DND-41 (cell line): ENCODE measurements around the gene BCL3.

Experiments used
- ATAC-seq: fragments of 200-7000 bp; cut with Tn5 transposase; 3 replicates; pipeline ENCODE4 v1.9.1; 2021; ENCODE audit warnings: low read depth; ENCODE audit not compliant: insufficient read depth
- DNase-seq: peaks from one replicate; pipeline ENCODE4 v3.0.0-alpha.2; 2020
- H2AFZ ChIP-seq: 2 replicates; pipeline ENCODE4 v1.6.0; 2012; ENCODE audit warnings: low read depth, low read length
- H3K27ac ChIP-seq: 2 replicates; pipeline ENCODE4 v1.5.1; 2012; ENCODE audit warnings: low read length, inconsistent platforms
- H3K27me3 ChIP-seq: fragments of 200-600 bp; sonication (generic); 2 replicates; pipeline ENCODE4 v1.6.0; 2012; ENCODE audit warnings: low read length, mild to moderate bottlenecking, inconsistent platforms; ENCODE audit not compliant: insufficient read depth, poor library complexity
- H3K36me3 ChIP-seq: 2 replicates; pipeline ENCODE4 v1.5.1; 2012; ENCODE audit warnings: low read length, inconsistent platforms; ENCODE audit not compliant: insufficient read depth
- H3K4me1 ChIP-seq: 2 replicates; pipeline ENCODE4 v1.5.1; 2012; ENCODE audit warnings: mild to moderate bottlenecking, low read length; ENCODE audit not compliant: insufficient read depth
- H3K4me2 ChIP-seq: 2 replicates; pipeline ENCODE4 v1.6.0; 2012; ENCODE audit warnings: mild to moderate bottlenecking, moderate library complexity, low read length, inconsistent platforms; ENCODE audit not compliant: insufficient read depth
- H3K4me3 ChIP-seq, 2 experiments: fragments of 200-600 bp in 1 of 2; shearing (Covaris generic) in 1 of 2; 2 replicates each; pipeline ENCODE4 v1.5.1; 2012 to 2016; ENCODE audit warnings: inconsistent platforms in 2 of 2, low read length in 2 of 2, mild to moderate bottlenecking in 2 of 2, low read depth in 1 of 2, moderate library complexity in 1 of 2
- H3K79me2 ChIP-seq: 2 replicates; pipeline ENCODE4 v1.6.0; 2012; ENCODE audit warnings: low read length, inconsistent platforms; ENCODE audit not compliant: insufficient read depth
- H3K9ac ChIP-seq: 2 replicates; pipeline ENCODE4 v1.6.0; 2012; ENCODE audit warnings: low read depth, mild to moderate bottlenecking, inconsistent platforms, low read length, moderate library complexity
- H3K9me3 ChIP-seq: 2 replicates; pipeline ENCODE4 v1.5.1; 2012; ENCODE audit warnings: low read length, moderate library complexity, mild to moderate bottlenecking, inconsistent platforms; ENCODE audit not compliant: insufficient read depth, severe bottlenecking
- H4K20me1 ChIP-seq: 2 replicates; pipeline ENCODE4 v1.6.0; 2012; ENCODE audit warnings: low read length; ENCODE audit not compliant: insufficient read depth
- EZH2 ChIP-seq: IDR thresholded peaks from 3 replicates; pipeline ENCODE4 v1.6.1; 2012; ENCODE audit warnings: borderline replicate concordance, low read depth, mild to moderate bottlenecking, moderate library complexity, low read length, inconsistent platforms; ENCODE audit not compliant: severe bottlenecking
- TF ChIP-seq, protein P1 (sequence below): IDR thresholded peaks from 2 replicates; pipeline ENCODE4 v1.5.1; 2012; ENCODE audit warnings: borderline replicate concordance, low read length, moderate library complexity, mild to moderate bottlenecking; ENCODE audit not compliant: poor library complexity, severe bottlenecking; ENCODE audit errors: extremely low read depth

Gene BCL3

GRCh38 chr19:44800461-44800860, 52.0 kb downstream of the BCL3 start:
- TF ChIP-seq EZH2 = no peak
- TF ChIP-seq, protein P1, sequence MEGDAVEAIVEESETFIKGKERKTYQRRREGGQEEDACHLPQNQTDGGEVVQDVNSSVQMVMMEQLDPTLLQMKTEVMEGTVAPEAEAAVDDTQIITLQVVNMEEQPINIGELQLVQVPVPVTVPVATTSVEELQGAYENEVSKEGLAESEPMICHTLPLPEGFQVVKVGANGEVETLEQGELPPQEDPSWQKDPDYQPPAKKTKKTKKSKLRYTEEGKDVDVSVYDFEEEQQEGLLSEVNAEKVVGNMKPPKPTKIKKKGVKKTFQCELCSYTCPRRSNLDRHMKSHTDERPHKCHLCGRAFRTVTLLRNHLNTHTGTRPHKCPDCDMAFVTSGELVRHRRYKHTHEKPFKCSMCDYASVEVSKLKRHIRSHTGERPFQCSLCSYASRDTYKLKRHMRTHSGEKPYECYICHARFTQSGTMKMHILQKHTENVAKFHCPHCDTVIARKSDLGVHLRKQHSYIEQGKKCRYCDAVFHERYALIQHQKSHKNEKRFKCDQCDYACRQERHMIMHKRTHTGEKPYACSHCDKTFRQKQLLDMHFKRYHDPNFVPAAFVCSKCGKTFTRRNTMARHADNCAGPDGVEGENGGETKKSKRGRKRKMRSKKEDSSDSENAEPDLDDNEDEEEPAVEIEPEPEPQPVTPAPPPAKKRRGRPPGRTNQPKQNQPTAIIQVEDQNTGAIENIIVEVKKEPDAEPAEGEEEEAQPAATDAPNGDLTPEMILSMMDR = peak; percentile 93
- Histone ChIP-seq H3K36me3 (no peaks in the 10 kb centered on the region), H3K4me2 (no peak overlapping the region), H3K79me2 (no peaks in the 10 kb centered on the region), H3K4me1 (no peaks in the 10 kb centered on the region), H3K9ac (no peak overlapping the region), H2AFZ (no peak overlapping the region), H3K27ac (no peak overlapping the region), H3K4me3 (no peak overlapping the region), H3K27me3 (no peaks in the 10 kb centered on the region), H4K20me1 (no peaks in the 10 kb centered on the region), H3K9me3 (no peaks in the 10 kb centered on the region)
- peak; percentile 81 for DNase-seq
- peak; percentile 97 for ATAC-seq

- TF ChIP-seq, protein P1 = no peak
- no peak for TF ChIP-seq EZH2
- no peak overlapping the region for H3K4me3 ChIP-seq
- H3K9me3 ChIP-seq = no peaks in the 10 kb centered on the region
- H3K27me3 ChIP-seq = no peaks in the 10 kb centered on the region
- no peak overlapping the region for H2AFZ ChIP-seq
- no peaks in the 10 kb centered on the region for H3K36me3 ChIP-seq
- no peak overlapping the region for H3K4me2 ChIP-seq
- H3K27ac ChIP-seq = no peak overlapping the region
- no peaks in the 10 kb centered on the region for H3K79me2 ChIP-seq
- no peaks in the 10 kb centered on the region for H3K4me1 ChIP-seq
- DNase-seq = no peak
- ATAC-seq = no peak
- 0 out of 2 replicates have a peak, but pooled peaks cover 3% of the 10 kb centered on the region for H4K20me1 ChIP-seq
- H3K9ac ChIP-seq = no peak overlapping the region
Observed at GRCh38 chr19:44803442-44804428, 55.2 kb downstream of the BCL3 start.

DNA sequence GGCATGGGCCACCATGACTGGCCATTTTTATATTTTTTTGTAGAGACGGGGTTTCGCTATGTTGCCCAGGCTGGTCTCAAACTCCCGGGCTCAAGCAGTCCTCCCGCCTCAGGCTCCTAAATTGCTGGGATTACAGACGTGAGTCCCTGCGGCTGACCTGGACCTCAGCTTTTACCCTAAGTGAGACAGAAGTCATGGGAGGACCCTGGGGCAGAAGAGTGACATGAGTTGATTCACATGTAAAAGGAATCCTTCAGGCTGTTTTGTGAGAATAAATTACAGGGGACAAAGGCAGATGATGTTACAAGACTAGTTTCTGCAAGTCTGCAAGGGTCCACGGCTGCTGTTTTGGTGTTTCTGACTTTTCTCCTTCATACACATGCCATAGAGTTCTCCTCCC, 57.8 kb downstream of the BCL3 start:
- Histone ChIP-seq H3K36me3 (no peaks in the 10 kb centered on the region), H2AFZ (no peak overlapping the region), H3K4me2 (no peak overlapping the region), H3K79me2 (no peaks in the 10 kb centered on the region), H3K9ac (no peak overlapping the region), H3K4me1 (no peaks in the 10 kb centered on the region), H3K27me3 (no peaks in the 10 kb centered on the region), H3K27ac (no peak overlapping the region), H3K9me3 (no peaks in the 10 kb centered on the region), H3K4me3 (no peak overlapping the region), H4K20me1 (0 out of 2 replicates have a peak, but pooled peaks cover 3% of the 10 kb centered on the region)
- DNase-seq = no peak
- TF ChIP-seq EZH2 = no peak
- TF ChIP-seq, protein P1 = no peak
- ATAC-seq = no peak
